Liver (tissue), 9 donors: ENCODE results near the gene BRSK2. TPM values are rescaled to one million over a fixed set of nuclear protein-coding genes. Genes with fewer than 3 reads are reported as not detected.

Source experiments
- DNase-seq: peaks from one replicate; pipeline ENCODE4 v3.0.0-alpha.2; 2017; ENCODE audit warnings: low spot score
- H3K27ac ChIP-seq, 2 donors: one replicate each; pipeline ENCODE4 v1.7.0; 2013; ENCODE audit warnings: inconsistent platforms in 2 of 2, low read length in 2 of 2, control low read depth in 1 of 2, low read depth in 1 of 2, mild to moderate bottlenecking in 1 of 2
- H3K27me3 ChIP-seq, 4 donors: one replicate each; pipeline versions ENCODE4 v1.6.1 to v1.7.0; 2013; ENCODE audit warnings: low read length in 3 of 4, inconsistent platforms in 1 of 4, mild to moderate bottlenecking in 1 of 4, moderate library complexity in 1 of 4; ENCODE audit not compliant: control insufficient read depth in 4 of 4, insufficient read depth in 4 of 4
- H3K36me3 ChIP-seq, 4 donors: one replicate each; pipeline versions ENCODE4 v1.6.1 to v1.7.0; 2013; ENCODE audit warnings: low read length in 3 of 4, mild to moderate bottlenecking in 3 of 4, low read depth in 1 of 4, moderate library complexity in 1 of 4; ENCODE audit not compliant: control insufficient read depth in 4 of 4, insufficient read depth in 3 of 4
- H3K4me1 ChIP-seq, 4 donors: one replicate each; pipeline versions ENCODE4 v1.6.1 to v1.7.0; 2013; ENCODE audit warnings: low read length in 3 of 4, mild to moderate bottlenecking in 3 of 4, moderate library complexity in 1 of 4; ENCODE audit not compliant: control insufficient read depth in 4 of 4, insufficient read depth in 4 of 4
- H3K4me3 ChIP-seq, 3 donors: one replicate each; pipeline versions ENCODE4 v1.6.1 to v1.7.0; 2013; ENCODE audit warnings: low read length in 3 of 3, control low read depth in 1 of 3, low read depth in 1 of 3, mild to moderate bottlenecking in 1 of 3
- H3K9ac ChIP-seq, 2 donors: one replicate each; pipeline ENCODE4 v1.7.0; 2013; ENCODE audit warnings: low read length in 2 of 2, mild to moderate bottlenecking in 2 of 2, moderate library complexity in 2 of 2, control low read depth in 1 of 2, low read depth in 1 of 2
- H3K9me3 ChIP-seq, 4 donors: one replicate each; pipeline versions ENCODE4 v1.6.1 to v1.7.0; 2013; ENCODE audit warnings: low read length in 3 of 4; ENCODE audit not compliant: control insufficient read depth in 4 of 4
- EGR1 ChIP-seq, 2 donors: IDR thresholded peaks; 2 replicates each; pipeline ENCODE4 v1.6.1; 2016 to 2018; ENCODE audit warnings: antibody characterized with exemption in 2 of 2, low read depth in 2 of 2
- FOXA1 ChIP-seq: IDR thresholded peaks from 2 replicates; pipeline ENCODE4 v1.6.1; 2016; ENCODE audit warnings: antibody characterized with exemption
- FOXA2 ChIP-seq: IDR thresholded peaks from 2 replicates; pipeline ENCODE4 v1.6.1; 2016; ENCODE audit warnings: antibody characterized with exemption
- GABPA ChIP-seq, 2 donors: IDR thresholded peaks in 1 of 2; conservative IDR thresholded peaks in 1 of 2; 2 replicates each; pipeline ENCODE4 v1.6.1; 2016; ENCODE audit warnings: antibody characterized with exemption in 2 of 2, mild to moderate bottlenecking in 1 of 2, moderate library complexity in 1 of 2
- HNF4A ChIP-seq, 2 donors: conservative IDR thresholded peaks; 2 replicates each; pipeline ENCODE4 v1.6.1; 2016; ENCODE audit warnings: antibody characterized with exemption in 2 of 2, mild to moderate bottlenecking in 2 of 2
- HNF4G ChIP-seq: IDR thresholded peaks from 2 replicates; pipeline ENCODE4 v1.6.1; 2016; ENCODE audit warnings: antibody characterized with exemption
- NR2F2 ChIP-seq: IDR thresholded peaks from 2 replicates; pipeline ENCODE4 v1.6.1; 2016; ENCODE audit warnings: antibody characterized with exemption
- RAD21 ChIP-seq, 2 donors: IDR thresholded peaks; 2 replicates each; pipeline ENCODE4 v1.6.1; 2016; ENCODE audit warnings: antibody characterized with exemption in 2 of 2, mild to moderate bottlenecking in 2 of 2
- RXRA ChIP-seq, 2 donors: IDR thresholded peaks; 2 replicates each; pipeline ENCODE4 v1.6.1; 2017 to 2018; ENCODE audit warnings: antibody characterized with exemption in 2 of 2, mild to moderate bottlenecking in 1 of 2
- SP1 ChIP-seq: IDR thresholded peaks from 2 replicates; pipeline ENCODE4 v1.6.1; 2018; ENCODE audit warnings: antibody characterized with exemption, mild to moderate bottlenecking
- TAF1 ChIP-seq: conservative IDR thresholded peaks from 2 replicates; pipeline ENCODE4 v1.6.1; 2016; ENCODE audit warnings: antibody characterized with exemption, mild to moderate bottlenecking
- WGBS: extraction: QIAGEN DNeasy Blood & Tissue Kit; methylation state at CpG from one replicate; pipeline ENCODE4 v1.1.7; 2013; 5-methylcytosine and 5-hydroxymethylcytosine counted together
- polyA plus RNA-seq, 2 donors: library from polyadenylated mRNA; stranded (reverse) in 1 of 2; unstranded in 1 of 2; fragments of 200-250 nt in 1 of 2; fragments of >200 nt in 1 of 2; fragmentation: Nextera tagmentation in 1 of 2; extraction: Ambion mirVana in 1 of 2; gene quantifications; one replicate each; pipeline versions ENCODE4 v1.2.1 to v1.2.3, GENCODE V29; 2013 to 2015
- total RNA-seq, 2 donors: library from RNA; depleted of rRNA; stranded (reverse); fragments of >200 nt; gene quantifications; one replicate each; pipeline ENCODE4 v1.2.3, GENCODE V29; 2014
- TF ChIP-seq, protein P1 (sequence below): IDR thresholded peaks from 2 replicates; pipeline ENCODE4 v1.6.1; 2016; ENCODE audit warnings: antibody characterized with exemption
- TF ChIP-seq, protein P2 (sequence below): IDR thresholded peaks from 2 replicates; pipeline ENCODE4 v1.6.1; 2016; ENCODE audit warnings: antibody characterized with exemption
- TF ChIP-seq, protein P3 (sequence below): fragments of 150-350 bp; IDR thresholded peaks from 2 replicates; pipeline ENCODE4 v1.5.1; 2017; ENCODE audit warnings: improper control_type of control experiment, low read depth, low read length; ENCODE audit not compliant: missing input control
- TF ChIP-seq, protein P4 (sequence below): IDR thresholded peaks from 2 replicates; pipeline ENCODE4 v1.6.1; 2016; ENCODE audit warnings: antibody characterized with exemption, mild to moderate bottlenecking
- TF ChIP-seq, protein P5 (sequence below): IDR thresholded peaks from 2 replicates; pipeline ENCODE4 v1.6.1; 2016; ENCODE audit warnings: antibody characterized with exemption
- donor health status: healthy.
- donor health status: healthy.
- donor health status: healthy.
- donor health status: healthy.
- donor health status: healthy.

BRSK2 gene
- total and polyA plus RNA-seq, 4 donors = 0.05 to 0.17 TPM; not detected in 2

DNA sequence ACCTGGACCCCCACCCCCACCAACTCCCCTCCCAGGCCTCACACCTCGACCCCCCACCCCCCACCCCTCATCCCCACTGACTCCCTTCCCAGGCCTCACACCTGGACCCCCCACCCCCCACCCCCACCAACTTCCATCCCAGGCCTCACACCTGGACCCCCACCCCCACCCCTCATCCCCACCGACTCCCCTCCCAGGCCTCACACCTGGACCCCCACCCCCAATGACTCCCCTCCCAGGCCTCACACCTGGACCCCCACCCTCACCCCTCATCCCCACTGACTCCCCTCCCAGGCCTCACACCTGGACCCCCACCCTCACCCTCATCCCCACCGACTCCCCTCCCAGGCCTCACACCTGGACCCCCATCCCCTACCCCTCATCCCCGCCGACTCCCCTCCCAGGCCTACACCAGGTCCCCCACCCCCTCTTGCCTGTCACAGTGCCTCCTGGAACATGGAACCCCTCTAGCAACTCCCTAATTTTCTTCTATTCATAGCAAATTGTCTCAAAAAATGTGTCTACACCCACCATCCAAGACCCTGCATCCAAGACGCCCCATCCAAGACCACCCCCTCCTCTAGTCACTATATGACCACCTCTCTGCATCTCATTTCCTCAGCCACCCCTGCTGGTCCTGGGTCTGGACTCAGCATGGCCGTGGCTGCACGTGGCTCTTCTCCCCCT lies 36.9 kb upstream of the BRSK2 start:
- WGBS = 78% methylated on average over 8 of the region's 8 CpGs

More for the DNA sequence above, 36.9 kb upstream of the BRSK2 start:
- H3K4me1 ChIP-seq = no peaks in the 10 kb centered on the region
- no peaks in the 10 kb centered on the region for H3K9me3 ChIP-seq
- DNase-seq = no peak
- H3K27ac ChIP-seq = no peak overlapping the region
- H3K27me3 ChIP-seq = no peaks in the 10 kb centered on the region
- TF ChIP-seq RAD21 (IDR thresholded peaks at IDR 0.05) = no peak
- TF ChIP-seq, protein P1, sequence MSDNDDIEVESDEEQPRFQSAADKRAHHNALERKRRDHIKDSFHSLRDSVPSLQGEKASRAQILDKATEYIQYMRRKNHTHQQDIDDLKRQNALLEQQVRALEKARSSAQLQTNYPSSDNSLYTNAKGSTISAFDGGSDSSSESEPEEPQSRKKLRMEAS = no peak
- TF ChIP-seq, protein P2, sequence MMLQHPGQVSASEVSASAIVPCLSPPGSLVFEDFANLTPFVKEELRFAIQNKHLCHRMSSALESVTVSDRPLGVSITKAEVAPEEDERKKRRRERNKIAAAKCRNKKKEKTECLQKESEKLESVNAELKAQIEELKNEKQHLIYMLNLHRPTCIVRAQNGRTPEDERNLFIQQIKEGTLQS = no peak
- no peak for TF ChIP-seq RXRA (IDR thresholded peaks at IDR 0.05)
- TF ChIP-seq EGR1 (IDR thresholded peaks at IDR 0.05; ENCODE audit: low read depth in 2 of 2) = no peak
- TF ChIP-seq FOXA1 = no peak
- no peak for TF ChIP-seq TAF1
- no peak for TF ChIP-seq GABPA (IDR thresholded peaks at IDR 0.05 in 1 of 2, conservative IDR thresholded peaks at IDR 0.05 in 1 of 2)
- no peak for TF ChIP-seq HNF4G
- TF ChIP-seq FOXA2 = no peak
- TF ChIP-seq NR2F2 = no peak
- TF ChIP-seq, protein P3, sequence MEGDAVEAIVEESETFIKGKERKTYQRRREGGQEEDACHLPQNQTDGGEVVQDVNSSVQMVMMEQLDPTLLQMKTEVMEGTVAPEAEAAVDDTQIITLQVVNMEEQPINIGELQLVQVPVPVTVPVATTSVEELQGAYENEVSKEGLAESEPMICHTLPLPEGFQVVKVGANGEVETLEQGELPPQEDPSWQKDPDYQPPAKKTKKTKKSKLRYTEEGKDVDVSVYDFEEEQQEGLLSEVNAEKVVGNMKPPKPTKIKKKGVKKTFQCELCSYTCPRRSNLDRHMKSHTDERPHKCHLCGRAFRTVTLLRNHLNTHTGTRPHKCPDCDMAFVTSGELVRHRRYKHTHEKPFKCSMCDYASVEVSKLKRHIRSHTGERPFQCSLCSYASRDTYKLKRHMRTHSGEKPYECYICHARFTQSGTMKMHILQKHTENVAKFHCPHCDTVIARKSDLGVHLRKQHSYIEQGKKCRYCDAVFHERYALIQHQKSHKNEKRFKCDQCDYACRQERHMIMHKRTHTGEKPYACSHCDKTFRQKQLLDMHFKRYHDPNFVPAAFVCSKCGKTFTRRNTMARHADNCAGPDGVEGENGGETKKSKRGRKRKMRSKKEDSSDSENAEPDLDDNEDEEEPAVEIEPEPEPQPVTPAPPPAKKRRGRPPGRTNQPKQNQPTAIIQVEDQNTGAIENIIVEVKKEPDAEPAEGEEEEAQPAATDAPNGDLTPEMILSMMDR = no peak
- TF ChIP-seq, protein P4, sequence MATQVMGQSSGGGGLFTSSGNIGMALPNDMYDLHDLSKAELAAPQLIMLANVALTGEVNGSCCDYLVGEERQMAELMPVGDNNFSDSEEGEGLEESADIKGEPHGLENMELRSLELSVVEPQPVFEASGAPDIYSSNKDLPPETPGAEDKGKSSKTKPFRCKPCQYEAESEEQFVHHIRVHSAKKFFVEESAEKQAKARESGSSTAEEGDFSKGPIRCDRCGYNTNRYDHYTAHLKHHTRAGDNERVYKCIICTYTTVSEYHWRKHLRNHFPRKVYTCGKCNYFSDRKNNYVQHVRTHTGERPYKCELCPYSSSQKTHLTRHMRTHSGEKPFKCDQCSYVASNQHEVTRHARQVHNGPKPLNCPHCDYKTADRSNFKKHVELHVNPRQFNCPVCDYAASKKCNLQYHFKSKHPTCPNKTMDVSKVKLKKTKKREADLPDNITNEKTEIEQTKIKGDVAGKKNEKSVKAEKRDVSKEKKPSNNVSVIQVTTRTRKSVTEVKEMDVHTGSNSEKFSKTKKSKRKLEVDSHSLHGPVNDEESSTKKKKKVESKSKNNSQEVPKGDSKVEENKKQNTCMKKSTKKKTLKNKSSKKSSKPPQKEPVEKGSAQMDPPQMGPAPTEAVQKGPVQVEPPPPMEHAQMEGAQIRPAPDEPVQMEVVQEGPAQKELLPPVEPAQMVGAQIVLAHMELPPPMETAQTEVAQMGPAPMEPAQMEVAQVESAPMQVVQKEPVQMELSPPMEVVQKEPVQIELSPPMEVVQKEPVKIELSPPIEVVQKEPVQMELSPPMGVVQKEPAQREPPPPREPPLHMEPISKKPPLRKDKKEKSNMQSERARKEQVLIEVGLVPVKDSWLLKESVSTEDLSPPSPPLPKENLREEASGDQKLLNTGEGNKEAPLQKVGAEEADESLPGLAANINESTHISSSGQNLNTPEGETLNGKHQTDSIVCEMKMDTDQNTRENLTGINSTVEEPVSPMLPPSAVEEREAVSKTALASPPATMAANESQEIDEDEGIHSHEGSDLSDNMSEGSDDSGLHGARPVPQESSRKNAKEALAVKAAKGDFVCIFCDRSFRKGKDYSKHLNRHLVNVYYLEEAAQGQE = no peak
- no peak for TF ChIP-seq HNF4A (conservative IDR thresholded peaks at IDR 0.05)
- TF ChIP-seq, protein P5, sequence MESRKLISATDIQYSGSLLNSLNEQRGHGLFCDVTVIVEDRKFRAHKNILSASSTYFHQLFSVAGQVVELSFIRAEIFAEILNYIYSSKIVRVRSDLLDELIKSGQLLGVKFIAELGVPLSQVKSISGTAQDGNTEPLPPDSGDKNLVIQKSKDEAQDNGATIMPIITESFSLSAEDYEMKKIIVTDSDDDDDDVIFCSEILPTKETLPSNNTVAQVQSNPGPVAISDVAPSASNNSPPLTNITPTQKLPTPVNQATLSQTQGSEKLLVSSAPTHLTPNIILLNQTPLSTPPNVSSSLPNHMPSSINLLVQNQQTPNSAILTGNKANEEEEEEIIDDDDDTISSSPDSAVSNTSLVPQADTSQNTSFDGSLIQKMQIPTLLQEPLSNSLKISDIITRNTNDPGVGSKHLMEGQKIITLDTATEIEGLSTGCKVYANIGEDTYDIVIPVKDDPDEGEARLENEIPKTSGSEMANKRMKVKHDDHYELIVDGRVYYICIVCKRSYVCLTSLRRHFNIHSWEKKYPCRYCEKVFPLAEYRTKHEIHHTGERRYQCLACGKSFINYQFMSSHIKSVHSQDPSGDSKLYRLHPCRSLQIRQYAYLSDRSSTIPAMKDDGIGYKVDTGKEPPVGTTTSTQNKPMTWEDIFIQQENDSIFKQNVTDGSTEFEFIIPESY = no peak
- TF ChIP-seq SP1 = no peak
- H3K36me3 ChIP-seq = no peaks in the 10 kb centered on the region
- no peak overlapping the region for H3K4me3 ChIP-seq
- H3K9ac ChIP-seq = no peak overlapping the region
